ENCODE measurements around the gene MCF2L2.
A peak's percentile ranks its signal among the peaks of the same experiment; 100 is the strongest.
"Not testable (repeated sequence)": the region's sequence is repeated elsewhere in the genome, so short reads cannot be mapped to it uniquely, and the experiment has no call there.

The MCF2L2 gene

GRCh38 chr3:183244219-183244618, 184.2 kb downstream of the MCF2L2 start:
- Histone ChIP-seq H3K4me1 (peaks cover 14 to 43% (median 32%) of the 10 kb centered on the region in 10 experiments), H3K9me3 (replicated peaks in 1 of 11) (peaks cover 29 to 46% (median 34%) of the 10 kb centered on the region in 11 experiments), H4K20me1 (no peaks in the 10 kb centered on the region), H3K27me3 (no peaks in the 10 kb centered on the region), H3K4me3 (no peak overlapping the region), H3K4me2 (peak overlapping the region in 10 of 11 experiments; percentile 10 to 87 (median 72); a peak in 16 of 22 replicates), H3K9ac (peak overlapping the region in 7 of 11 experiments; percentile 9 to 64 (median 51); a peak in 11 of 22 replicates), H3K27ac (peak overlapping the region in 8 of 11 experiments; percentile 54 to 80 (median 72); a peak in 15 of 22 replicates), H3K36me3 (peaks cover 0 to 13% (median 9%) of the 10 kb centered on the region in 11 experiments; a peak in 8 of 22 replicates)
- TF ChIP-seq Cebpa-rat (IDR thresholded peaks at IDR 0.05): no peak

DNA sequence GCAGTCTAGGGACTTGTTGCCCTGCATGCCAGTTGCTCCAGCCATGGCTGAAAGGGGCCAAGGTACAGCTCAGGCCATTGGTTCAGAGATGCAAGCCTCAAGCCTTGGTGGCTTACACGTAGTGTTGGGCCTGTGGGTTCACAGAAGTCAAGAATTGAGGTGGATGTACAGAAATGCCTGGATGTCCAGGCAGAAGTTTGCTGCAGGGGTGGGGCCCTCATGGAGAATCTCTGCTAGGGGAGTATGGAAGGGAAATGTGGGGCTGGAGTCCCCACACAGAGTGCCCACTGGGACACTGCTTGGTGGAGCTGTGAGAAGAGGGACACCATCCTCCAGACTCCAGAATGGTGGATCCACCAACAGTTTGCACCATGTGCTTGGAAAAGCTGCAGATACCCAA, 186.0 kb downstream of the MCF2L2 start:
- Histone ChIP-seq H3K9me3 (replicated peaks in 1 of 11) (peaks cover 29 to 58% (median 38%) of the 10 kb centered on the region in 11 experiments), H3K27ac (no peak overlapping the region; a peak in 1 of 22 replicates), H3K9ac (no peak overlapping the region), H3K4me1 (peaks cover 6 to 35% (median 23%) of the 10 kb centered on the region in 10 experiments; a peak in 16 of 20 replicates), H3K4me3 (peak overlapping the region in 5 of 10 experiments; percentile 2 to 24 (median 20); a peak in 4 of 20 replicates), H3K36me3 (peaks cover 0 to 13% (median 9%) of the 10 kb centered on the region in 11 experiments; a peak in 8 of 22 replicates), H3K4me2 (no peak overlapping the region), H4K20me1 (no peaks in the 10 kb centered on the region), H3K27me3 (no peaks in the 10 kb centered on the region)
- no peak for TF ChIP-seq Cebpa-rat (IDR thresholded peaks at IDR 0.05)

DNA sequence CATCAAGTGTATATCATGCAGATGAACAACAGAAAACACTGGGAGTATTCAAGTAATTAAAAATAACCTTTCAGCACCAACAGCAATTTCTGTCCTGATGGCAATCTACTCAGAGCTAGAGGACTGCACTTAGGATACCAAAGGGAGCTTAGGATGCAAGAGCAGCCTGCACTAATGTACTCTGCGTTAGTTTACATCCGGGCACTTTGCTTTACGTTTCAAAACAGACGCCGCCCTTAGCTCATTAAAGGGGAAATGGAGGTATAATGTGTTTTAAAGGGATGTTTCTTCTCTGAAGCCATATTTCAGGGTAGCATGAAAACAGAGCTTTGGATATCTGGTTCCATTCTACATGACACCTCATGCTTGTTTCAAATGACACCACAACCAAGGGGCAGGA, 189.4 kb downstream of the MCF2L2 start:
- Histone ChIP-seq H3K4me1 (peaks cover 3 to 15% (median 11%) of the 10 kb centered on the region in 10 experiments; a peak in 19 of 20 replicates), H3K9me3 (replicated peaks in 1 of 11) (peaks cover 29 to 58% (median 38%) of the 10 kb centered on the region in 11 experiments), H3K4me3 (no peak overlapping the region), H3K9ac (no peak overlapping the region), H3K27ac (no peak overlapping the region), H3K36me3 (peaks cover 0 to 13% (median 9%) of the 10 kb centered on the region in 11 experiments; a peak in 8 of 22 replicates), H4K20me1 (no peaks in the 10 kb centered on the region), H3K4me2 (no peak overlapping the region), H3K27me3 (no peaks in the 10 kb centered on the region)
- TF ChIP-seq Cebpa-rat (IDR thresholded peaks at IDR 0.05): no peak

GRCh38 chr3:183233966-183234365, 194.5 kb downstream of the MCF2L2 start:
- peak overlapping the region in 2 of 11 experiments; percentile 12 to 26; a peak in 1 of 22 replicates for H3K9ac ChIP-seq
- H3K27ac ChIP-seq: peak overlapping the region in 9 of 11 experiments; percentile 14 to 63 (median 49); a peak in 15 of 22 replicates
- no peaks in the 10 kb centered on the region for H3K36me3 ChIP-seq
- H3K4me2 ChIP-seq: peak overlapping the region; percentile 23 to 61 (median 39); a peak in 18 of 22 replicates
- peaks cover 5 to 13% (median 7%) of the 10 kb centered on the region in 10 experiments; a peak in 18 of 20 replicates for H3K4me1 ChIP-seq
- TF ChIP-seq Cebpa-rat (IDR thresholded peaks at IDR 0.05): no peak
- no peak overlapping the region for H3K4me3 ChIP-seq
- no peaks in the 10 kb centered on the region for H4K20me1 ChIP-seq
- no peaks in the 10 kb centered on the region for H3K27me3 ChIP-seq
- peaks cover 0 to 15% (median 4%) of the 10 kb centered on the region in 11 experiments; a peak in 6 of 22 replicates for H3K9me3 ChIP-seq (replicated peaks in 1 of 11)

DNA sequence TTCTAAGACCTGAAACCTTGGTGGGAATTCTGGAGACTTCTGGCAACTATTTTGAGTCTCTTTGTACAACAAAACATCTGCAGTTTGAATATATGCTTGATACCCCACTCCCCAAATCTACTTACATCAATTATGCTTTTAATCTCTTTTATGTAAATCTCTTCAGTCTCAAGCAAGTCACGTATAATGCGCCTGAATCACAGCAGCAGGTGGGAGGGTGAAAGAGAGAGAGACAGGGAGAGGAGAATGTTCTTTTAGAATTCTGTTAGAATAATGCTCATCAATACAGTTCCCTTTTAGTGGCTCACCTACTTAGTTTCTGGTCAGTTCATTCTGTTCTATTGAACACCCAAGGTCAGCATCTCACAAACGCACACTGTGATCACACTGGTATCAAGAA, 197.6 kb downstream of the MCF2L2 start:
- H3K4me3 ChIP-seq: no peak overlapping the region
- H3K36me3 ChIP-seq: no peaks in the 10 kb centered on the region
- H3K9ac ChIP-seq: no peak overlapping the region
- H4K20me1 ChIP-seq: no peaks in the 10 kb centered on the region
- peaks cover 5 to 13% (median 7%) of the 10 kb centered on the region in 10 experiments; a peak in 18 of 20 replicates for H3K4me1 ChIP-seq
- no peak overlapping the region for H3K27ac ChIP-seq
- no peak for TF ChIP-seq Cebpa-rat (IDR thresholded peaks at IDR 0.05)
- no peak overlapping the region for H3K4me2 ChIP-seq
- H3K27me3 ChIP-seq: no peaks in the 10 kb centered on the region
- H3K9me3 ChIP-seq (replicated peaks in 1 of 11): peaks cover 0 to 6% (median 0%) of the 10 kb centered on the region in 11 experiments; a peak in 1 of 22 replicates

- H3K4me2 ChIP-seq; H3K9ac ChIP-seq; H3K36me3 ChIP-seq; H3K27ac ChIP-seq; H3K4me3 ChIP-seq; H3K27me3 ChIP-seq; H4K20me1 ChIP-seq; H3K9me3 ChIP-seq (replicated peaks in 1 of 11): not testable (repeated sequence)
- H3K4me1 ChIP-seq: peaks cover 5 to 13% (median 7%) of the 10 kb centered on the region in 10 experiments; a peak in 18 of 20 replicates
Observed at GRCh38 chr3:183230251-183230650, 198.2 kb downstream of the MCF2L2 start.

GRCh38 chr3:183229178-183229577, 199.2 kb downstream of the MCF2L2 start:
- Histone ChIP-seq H3K36me3 (no peaks in the 10 kb centered on the region), H4K20me1 (no peaks in the 10 kb centered on the region), H3K27ac (no peak overlapping the region), H3K27me3 (no peaks in the 10 kb centered on the region), H3K4me3 (no peak overlapping the region), H3K4me2 (no peak overlapping the region), H3K9me3 (replicated peaks in 1 of 11) (peaks cover 0 to 6% (median 0%) of the 10 kb centered on the region in 11 experiments; a peak in 1 of 22 replicates), H3K4me1 (peaks cover 4 to 15% (median 10%) of the 10 kb centered on the region in 10 experiments; a peak in 18 of 20 replicates), H3K9ac (no peak overlapping the region)
- no peak for TF ChIP-seq Cebpa-rat (IDR thresholded peaks at IDR 0.05)

GRCh38 chr3:183227586-183227985, 200.8 kb downstream of the MCF2L2 start:
- Histone ChIP-seq H3K27ac (no peak overlapping the region), H4K20me1 (no peaks in the 10 kb centered on the region), H3K4me3 (no peak overlapping the region), H3K9me3 (replicated peaks in 1 of 11) (peaks cover 0 to 6% (median 0%) of the 10 kb centered on the region in 11 experiments; a peak in 1 of 22 replicates), H3K27me3 (no peaks in the 10 kb centered on the region), H3K4me1 (peaks cover 0 to 7% (median 5%) of the 10 kb centered on the region in 10 experiments; a peak in 4 of 20 replicates), H3K36me3 (no peaks in the 10 kb centered on the region), H3K9ac (no peak overlapping the region), H3K4me2 (peak overlapping the region in 2 of 11 experiments; percentile 5 to 6; a peak in 1 of 22 replicates)
- no peak for TF ChIP-seq Cebpa-rat (IDR thresholded peaks at IDR 0.05)

DNA sequence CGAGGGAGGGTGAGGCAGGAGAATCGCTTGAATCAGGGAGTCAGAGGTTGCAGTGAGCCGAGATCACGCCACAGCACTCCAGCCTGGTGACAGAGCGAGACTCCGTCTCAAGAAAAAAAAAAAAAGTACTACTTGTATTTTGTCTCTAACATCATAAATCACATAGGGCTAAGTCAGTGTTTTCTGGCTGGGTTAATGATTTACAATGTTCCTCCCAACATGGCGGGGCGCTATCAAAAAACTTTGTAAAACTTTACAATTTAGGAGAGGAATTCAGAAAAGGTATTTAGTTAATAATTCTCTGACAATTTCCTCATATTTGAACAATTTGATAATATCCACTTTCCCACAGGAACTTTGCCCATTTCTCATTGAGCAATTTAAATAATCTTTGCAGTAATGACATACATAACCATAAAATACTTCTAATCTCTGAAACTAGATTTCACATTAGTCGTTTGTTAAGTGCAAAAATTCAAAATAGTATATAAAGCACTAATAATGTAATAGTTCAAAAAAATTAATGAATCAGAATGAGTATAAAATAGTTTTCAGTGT, 202.0 kb downstream of the MCF2L2 start:
- H3K4me1 ChIP-seq: peaks cover 0 to 7% (median 5%) of the 10 kb centered on the region in 10 experiments; a peak in 4 of 20 replicates
- H3K4me3 ChIP-seq: no peak overlapping the region
- H3K27me3 ChIP-seq: no peaks in the 10 kb centered on the region
- no peak overlapping the region for H3K4me2 ChIP-seq
- no peak overlapping the region for H3K27ac ChIP-seq
- H3K36me3 ChIP-seq: no peaks in the 10 kb centered on the region
- no peaks in the 10 kb centered on the region for H3K9me3 ChIP-seq (replicated peaks in 1 of 11)
- TF ChIP-seq Cebpa-rat (IDR thresholded peaks at IDR 0.05): no peak
- H4K20me1 ChIP-seq: no peaks in the 10 kb centered on the region
- H3K9ac ChIP-seq: no peak overlapping the region

Measured in BLaER1 treated with 17β-estradiol and CSF1 and Interleukin-3, amounts not matched to agents 10 nM and 100 nM (cell line).